IMR-90 (cell line): ENCODE data around the gene BTN2A1. TPM values are rescaled to one million over a fixed set of nuclear protein-coding genes. Genes with fewer than 3 reads are reported as not detected.
A peak's percentile ranks its signal among the peaks of the same experiment; 100 is the strongest.

ENCODE experiments used
- ATAC-seq: fragments of 200-7000 bp; cut with Tn5 transposase; 2 replicates; pipeline ENCODE4 v1.9.1; 2020; ENCODE audit warnings: low read depth, mild to moderate bottlenecking, moderate library complexity
- BruUV-seq: library from RNA; stranded (reverse); fragments of 400-500 nt; replicated peaks from 2 replicates; lab custom pipeline; 2021; lab: Mats Ljungman, UMichigan
- CTCF ChIA-PET: fragments of 300-600 bp; formaldehyde crosslinking; extraction: SDS; loops from one replicate; lab custom pipeline; 2021; ENCODE audit warnings: antibody characterized with exemption; lab: Yijun Ruan, JAX
- POLR2A ChIA-PET: fragments of 300-600 bp; sonication (Branson Sonifier 250); formaldehyde crosslinking; loops from one replicate; lab custom pipeline; 2022; ENCODE audit warnings: antibody characterized with exemption; ENCODE audit not compliant: unreplicated experiment; lab: Charles Lee
- DNase-seq: peaks from one replicate; pipeline ENCODE4 v3.0.0; 2013
- H2AFZ ChIP-seq: replicated peaks from 2 replicates; pipeline ENCODE3; 2013; ENCODE audit warnings: low read length, mild to moderate bottlenecking; ENCODE audit not compliant: poor library complexity
- H2AK5ac ChIP-seq: 2 replicates; pipeline ENCODE4 v1.6.1; 2013; ENCODE audit warnings: low read depth, low read length, inconsistent platforms
- H2AK9ac ChIP-seq: replicated peaks from 2 replicates; pipeline ENCODE3; 2013; ENCODE audit warnings: mild to moderate bottlenecking, low read depth, low read length, moderate library complexity; ENCODE audit not compliant: poor library complexity
- H2BK120ac ChIP-seq: 2 replicates; pipeline ENCODE4 v1.6.1; 2013; ENCODE audit warnings: low read depth, low read length, inconsistent platforms
- H2BK15ac ChIP-seq: 3 replicates; pipeline ENCODE4 v1.6.1; 2013; ENCODE audit warnings: low read depth, low read length, inconsistent platforms
- H2BK20ac ChIP-seq: 2 replicates; pipeline ENCODE4 v1.6.1; 2013; ENCODE audit warnings: low read depth, mild to moderate bottlenecking, inconsistent platforms, low read length, moderate library complexity
- H2BK5ac ChIP-seq: 2 replicates; pipeline ENCODE4 v1.6.1; 2013; ENCODE audit warnings: mild to moderate bottlenecking, low read depth, low read length, inconsistent platforms; ENCODE audit not compliant: poor library complexity, severe bottlenecking
- H3K14ac ChIP-seq: replicated peaks from 2 replicates; pipeline ENCODE4 v1.6.1; 2013; ENCODE audit warnings: low read depth, low read length, inconsistent platforms
- H3K18ac ChIP-seq: 2 replicates; pipeline ENCODE4 v1.6.1; 2013; ENCODE audit warnings: low read depth, low read length, control low read depth
- H3K23ac ChIP-seq: 2 replicates; pipeline ENCODE4 v1.6.1; 2013; ENCODE audit warnings: low read depth, low read length, inconsistent platforms
- H3K27ac ChIP-seq: 2 replicates; pipeline ENCODE4 v1.5.1; 2013; ENCODE audit warnings: mild to moderate bottlenecking, control low read depth, low read length; ENCODE audit not compliant: insufficient read depth
- H3K27me3 ChIP-seq: 2 replicates; pipeline ENCODE4 v1.6.1; 2013; ENCODE audit warnings: low read length; ENCODE audit not compliant: control insufficient read depth, insufficient read depth
- H3K36me3 ChIP-seq: 2 replicates; pipeline ENCODE4 v1.6.1; 2013; ENCODE audit warnings: low read length, mixed read lengths; ENCODE audit not compliant: control insufficient read depth, insufficient read depth
- H3K4ac ChIP-seq: 2 replicates; pipeline ENCODE4 v1.6.1; 2013; ENCODE audit warnings: low read depth, low read length, inconsistent platforms
- H3K4me1 ChIP-seq: 2 replicates; pipeline ENCODE4 v1.6.1; 2013; ENCODE audit warnings: low read length, mixed read lengths; ENCODE audit not compliant: control insufficient read depth, insufficient read depth
- H3K4me2 ChIP-seq: 2 replicates; pipeline ENCODE4 v1.6.1; 2013; ENCODE audit warnings: low read depth, mild to moderate bottlenecking, control low read depth, low read length, moderate library complexity
- H3K4me3 ChIP-seq: 2 replicates; pipeline ENCODE4 v1.5.1; 2013; ENCODE audit warnings: low read depth, mild to moderate bottlenecking, control low read depth, low read length, moderate library complexity; ENCODE audit not compliant: insufficient read depth
- H3K56ac ChIP-seq: 2 replicates; pipeline ENCODE4 v1.6.1; 2013; ENCODE audit warnings: low read length, inconsistent platforms; ENCODE audit not compliant: insufficient read depth; ENCODE audit errors: extremely low read depth
- H3K79me1 ChIP-seq, 2 experiments: 2 replicates each; pipeline ENCODE4 v1.6.1; 2013; ENCODE audit warnings: low read length in 2 of 2, inconsistent platforms in 1 of 2, low read depth in 1 of 2
- H3K9ac ChIP-seq: 2 replicates; pipeline ENCODE4 v1.6.1; 2013; ENCODE audit warnings: low read depth, low read length, control low read depth
- H3K9me1 ChIP-seq: 2 replicates; pipeline ENCODE4 v1.6.1; 2013; ENCODE audit warnings: low read length, inconsistent platforms; ENCODE audit not compliant: insufficient read depth
- H3K9me3 ChIP-seq: 2 replicates; pipeline ENCODE4 v1.6.1; 2013; ENCODE audit warnings: low read length; ENCODE audit not compliant: control insufficient read depth, insufficient read depth
- H4K20me1 ChIP-seq: 2 replicates; pipeline ENCODE4 v1.6.1; 2013; ENCODE audit warnings: low read length, inconsistent platforms; ENCODE audit not compliant: insufficient read depth
- H4K5ac ChIP-seq: 2 replicates; pipeline ENCODE4 v1.6.1; 2013; ENCODE audit warnings: mild to moderate bottlenecking, low read depth, low read length, control low read depth
- H4K8ac ChIP-seq, 2 experiments: 2 replicates each; pipeline ENCODE4 v1.6.1; 2013; ENCODE audit warnings: low read depth in 2 of 2, low read length in 2 of 2, control low read depth in 1 of 2, inconsistent platforms in 1 of 2
- H4K91ac ChIP-seq: 2 replicates; pipeline ENCODE4 v1.6.1; 2013; ENCODE audit warnings: low read depth, low read length, inconsistent platforms; ENCODE audit not compliant: insufficient read depth
- CEBPB ChIP-seq: IDR thresholded peaks from 2 replicates; pipeline ENCODE4 v1.6.1; 2012; ENCODE audit warnings: low read depth, low read length, improper control_type of control experiment
- MAFK ChIP-seq: IDR thresholded peaks from 2 replicates; pipeline ENCODE4 v1.6.1; 2012; ENCODE audit warnings: low read depth, low read length, improper control_type of control experiment
- POLR2A ChIP-seq: IDR thresholded peaks from 2 replicates; pipeline ENCODE4 v1.6.1; 2012; ENCODE audit warnings: mild to moderate bottlenecking, low read depth, low read length
- whole genome bisulfite sequencing, 2 experiments: methylation state at CpG; one replicate each; pipeline versions ENCODE4 v1.1.5 to v1.1.7; 2013; ENCODE audit warnings: missing lambda C conversion rate in 2 of 2; ENCODE audit not compliant: insufficient read length in 1 of 2; ENCODE audit errors: extremely low coverage in 2 of 2; 5-methylcytosine and 5-hydroxymethylcytosine counted together
- dilution Hi-C: fragments of 300-500 bp; cut with HindIII; formaldehyde crosslinking; loops from one replicate; pipeline ENCODE4 v1.14.3; 2018; ENCODE audit warnings: low sequenced_read_pairs; ENCODE audit not compliant: unreplicated experiment
- in situ Hi-C: fragments of 300-500 bp; cut with MboI; formaldehyde crosslinking; loops from 3 replicates; pipeline ENCODE4 v1.14.3; 2019; ENCODE audit warnings: low sequenced_read_pairs, inconsistent platforms, mixed read lengths
- intact Hi-C: fragments of 100-400 bp; cut with micrococcal nuclease; formaldehyde crosslinking; loops from 2 replicates; pipeline ENCODE4 v1.10.0; 2022
- polyA plus RNA-seq, 3 experiments: library from polyadenylated mRNA; depleted of rRNA; stranded (reverse); fragments of >200 nt; gene quantifications; 2 replicates each; pipeline ENCODE4 v1.2.3, GENCODE V29; 2012; ENCODE audit warnings: low replicate concordance in 1 of 3
- total RNA-seq: library from RNA; depleted of rRNA; stranded (reverse); fragments of >200 nt; gene quantifications from 2 replicates; pipeline ENCODE4 v1.2.3, GENCODE V29; 2012
- TF ChIP-seq, protein P1 (sequence below): fragments of 150-350 bp; IDR thresholded peaks from 2 replicates; pipeline ENCODE4 v1.6.1; 2017; ENCODE audit warnings: mild to moderate bottlenecking, antibody characterized with exemption, low read length, low read depth

Gene BTN2A1
- total and polyA plus RNA-seq, 2 of the 4 experiments (the other 2 are of a cell fraction) = 13.6 to 40.2 TPM

DNA sequence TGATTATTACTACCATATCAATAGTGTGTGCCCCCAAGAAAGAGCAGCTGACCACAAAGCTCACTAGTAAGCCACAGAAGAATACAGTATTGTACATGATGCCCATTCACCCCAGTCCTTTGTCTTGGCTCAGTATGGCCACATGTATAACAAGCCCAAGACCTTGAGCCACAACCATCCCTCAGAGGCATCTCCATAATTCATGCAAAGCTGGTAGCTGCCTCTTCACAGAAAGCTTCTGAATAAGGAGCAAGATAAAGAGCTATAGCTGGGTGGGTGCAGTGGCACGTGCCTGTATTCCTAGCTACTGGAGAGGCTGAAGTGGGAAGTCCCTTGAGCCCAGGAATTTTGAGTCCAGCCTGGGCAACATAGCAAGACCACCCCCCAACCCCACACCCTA is 37.5 kb downstream of the BTN2A1 start:
- H3K14ac ChIP-seq = no peak overlapping the region
- H3K27me3 ChIP-seq = peaks cover 7% of the 10 kb centered on the region
- H2AFZ ChIP-seq = no peak overlapping the region
- DNase-seq (no peak), ATAC-seq (no peak)
- dilution Hi-C loops = no loop called here
- no CpG with 5 or more reads among the region's 1 CpG for WGBS, 2 experiments
- H3K23ac ChIP-seq = peak overlapping the region; percentile 42; the same call in 1 of the 2 replicates
- H3K9ac ChIP-seq = no peak overlapping the region
- TF ChIP-seq CEBPB (no peak), POLR2A (no peak), MAFK (no peak)
- TF ChIP-seq, protein P1, sequence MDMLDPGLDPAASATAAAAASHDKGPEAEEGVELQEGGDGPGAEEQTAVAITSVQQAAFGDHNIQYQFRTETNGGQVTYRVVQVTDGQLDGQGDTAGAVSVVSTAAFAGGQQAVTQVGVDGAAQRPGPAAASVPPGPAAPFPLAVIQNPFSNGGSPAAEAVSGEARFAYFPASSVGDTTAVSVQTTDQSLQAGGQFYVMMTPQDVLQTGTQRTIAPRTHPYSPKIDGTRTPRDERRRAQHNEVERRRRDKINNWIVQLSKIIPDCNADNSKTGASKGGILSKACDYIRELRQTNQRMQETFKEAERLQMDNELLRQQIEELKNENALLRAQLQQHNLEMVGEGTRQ = no peak
- H3K4ac ChIP-seq = no peak overlapping the region
- no peak overlapping the region for H2BK20ac ChIP-seq
- H2AK9ac ChIP-seq = no peak overlapping the region
- H4K5ac ChIP-seq = no peak overlapping the region
- H4K8ac ChIP-seq = no peak overlapping the region
- CTCF ChIA-PET = no interaction called here
- H3K4me2 ChIP-seq = no peak overlapping the region
- H2BK15ac ChIP-seq = no peak overlapping the region
- H3K36me3 ChIP-seq = no peaks in the 10 kb centered on the region
- H3K79me1 ChIP-seq = no peaks in the 10 kb centered on the region
- H3K56ac ChIP-seq = no peak overlapping the region
- no peak overlapping the region for H2BK5ac ChIP-seq
- H4K20me1 ChIP-seq = no peaks in the 10 kb centered on the region
- no TSS peak for BruUV-seq
- H2AK5ac ChIP-seq = no peak overlapping the region
- H3K4me3 ChIP-seq = no peak overlapping the region
- no peak overlapping the region for H4K91ac ChIP-seq
- H3K18ac ChIP-seq = no peak overlapping the region
- H3K27ac ChIP-seq = no peak overlapping the region
- POLR2A ChIA-PET = no interaction called here
- no peak overlapping the region for H2BK120ac ChIP-seq
- intact Hi-C loops = no loop called here
- no peaks in the 10 kb centered on the region for H3K9me3 ChIP-seq
- no peaks in the 10 kb centered on the region for H3K9me1 ChIP-seq
- H3K4me1 ChIP-seq = no peaks in the 10 kb centered on the region
- in situ Hi-C loops = no loop called here
